Activated CD8-positive, alpha-beta T cell treated with anti-CD3 and anti-CD28 coated beads for 36 hours (primary cell): ENCODE measurements around the gene EGFR. TPM values are rescaled to one million over a fixed set of nuclear protein-coding genes. Genes with fewer than 3 reads are reported as not detected.

Experiments used
- ATAC-seq: fragments of 200-7000 bp; cut with Tn5 transposase; one replicate; pipeline ENCODE4 v1.10.0; 2021; ENCODE audit warnings: mild to moderate bottlenecking, moderate library complexity
- CTCF ChIA-PET: fragments of 350-600 bp; sonication (Branson Sonifier 250); formaldehyde crosslinking; loops from one replicate; lab custom pipeline; 2021; ENCODE audit warnings: antibody characterized with exemption; lab: Charles Lee
- POLR2A ChIA-PET: fragments of 350-600 bp; sonication (Branson Sonifier 250); formaldehyde crosslinking; loops from one replicate; lab custom pipeline; 2021; ENCODE audit warnings: antibody characterized with exemption; lab: Charles Lee
- DNase-seq: peaks from one replicate; pipeline ENCODE4 v3.0.0-alpha.2; 2020
- H3K27ac Mint-ChIP-seq: one replicate; pipeline ENCODE4 v1.8.0; 2021; ENCODE audit warnings: mild to moderate bottlenecking, mixed read lengths
- H3K27me3 Mint-ChIP-seq: one replicate; pipeline ENCODE4 v1.8.0; 2021; ENCODE audit warnings: mixed read lengths
- H3K36me3 Mint-ChIP-seq: one replicate; pipeline ENCODE4 v1.8.0; 2021; ENCODE audit warnings: low read depth, mixed read lengths
- H3K4me1 Mint-ChIP-seq: one replicate; pipeline ENCODE4 v1.8.0; 2021; ENCODE audit warnings: low read depth, mixed read lengths
- H3K4me3 Mint-ChIP-seq: one replicate; pipeline ENCODE4 v1.8.0; 2021; ENCODE audit warnings: mild to moderate bottlenecking, moderate library complexity, mixed read lengths
- H3K9me3 Mint-ChIP-seq: one replicate; pipeline ENCODE4 v1.8.0; 2021; ENCODE audit warnings: mixed read lengths
- CTCF ChIP-seq: fragments of 200-600 bp; IDR thresholded peaks from one replicate; pipeline ENCODE4 v1.8.0; 2022; ENCODE audit warnings: antibody characterized with exemption, mild to moderate bottlenecking
- intact Hi-C: fragments of 100-400 bp; cut with micrococcal nuclease; formaldehyde crosslinking; loops from one replicate; pipeline ENCODE4 v1.10.0; 2022
- total RNA-seq, 2 experiments: library from RNA; stranded (reverse); gene quantifications; one replicate each; pipeline ENCODE4 v1.2.3, GENCODE V29; 2021

EGFR gene
- total RNA-seq, 2 experiments from 2014 or later: not detected

GRCh38 chr7:55044371-55044717 is 25.5 kb downstream of the EGFR start:
- Mint-ChIP-seq H3K4me3 (no peak overlapping the region), H3K4me1 (no peaks in the 10 kb centered on the region), H3K9me3 (no peaks in the 10 kb centered on the region), H3K27me3 (peaks cover under 1% of the 10 kb centered on the region), H3K27ac (no peak overlapping the region), H3K36me3 (no peaks in the 10 kb centered on the region)
- intact Hi-C loops: no loop called here
- CTCF ChIA-PET: interaction anchor here (1.1 to 1.3 kb wide), 2 partner anchors 42 to 270 kb away, joined by 3 read pairs; no protein-coding TSS in a partner anchor
- TF ChIP-seq CTCF: no peak
- no peak for ATAC-seq
- POLR2A ChIA-PET: no interaction called here
- DNase-seq: no peak

GRCh38 chr7:55044791-55045190 is 26.0 kb downstream of the EGFR start:
- ATAC-seq: no peak

GRCh38 chr7:55046582-55047342 is 27.9 kb downstream of the EGFR start:
- ChIA-PET CTCF (no interaction called here), POLR2A (no interaction called here)
- DNase-seq (no peak), ATAC-seq (no peak)
- no peak overlapping the region for H3K27ac Mint-ChIP-seq
- H3K4me1 Mint-ChIP-seq: no peaks in the 10 kb centered on the region
- H3K4me3 Mint-ChIP-seq: no peak overlapping the region
- no peaks in the 10 kb centered on the region for H3K27me3 Mint-ChIP-seq
- TF ChIP-seq CTCF: no peak
- intact Hi-C loops: no loop called here
- no peaks in the 10 kb centered on the region for H3K36me3 Mint-ChIP-seq
- H3K9me3 Mint-ChIP-seq: no peaks in the 10 kb centered on the region

More at GRCh38 chr7:55044791-55045190, 26.0 kb downstream of the EGFR start:
- intact Hi-C loops: no loop called here
- no peak overlapping the region for H3K4me3 Mint-ChIP-seq
- H3K27me3 Mint-ChIP-seq: no peaks in the 10 kb centered on the region
- H3K36me3 Mint-ChIP-seq: no peaks in the 10 kb centered on the region
- no peak for TF ChIP-seq CTCF
- ChIA-PET CTCF (interaction anchor here (1.1 to 1.3 kb wide), 2 partner anchors 41 to 271 kb away, joined by 3 read pairs; no protein-coding TSS in a partner anchor), POLR2A (no interaction called here)
- no peaks in the 10 kb centered on the region for H3K4me1 Mint-ChIP-seq
- DNase-seq: no peak
- no peaks in the 10 kb centered on the region for H3K9me3 Mint-ChIP-seq
- H3K27ac Mint-ChIP-seq: no peak overlapping the region

GRCh38 chr7:55048221-55048859 is 29.5 kb downstream of the EGFR start:
- POLR2A ChIA-PET: no interaction called here
- no peak for TF ChIP-seq CTCF
- no peaks in the 10 kb centered on the region for H3K36me3 Mint-ChIP-seq
- no peaks in the 10 kb centered on the region for H3K4me1 Mint-ChIP-seq
- DNase-seq (no peak), ATAC-seq (no peak)
- H3K27ac Mint-ChIP-seq: no peak overlapping the region
- intact Hi-C loops: no loop called here
- H3K4me3 Mint-ChIP-seq: no peak overlapping the region
- no peaks in the 10 kb centered on the region for H3K9me3 Mint-ChIP-seq
- no peaks in the 10 kb centered on the region for H3K27me3 Mint-ChIP-seq
- CTCF ChIA-PET: no interaction called here

GRCh38 chr7:55050281-55050680 is 31.5 kb downstream of the EGFR start:
- ChIA-PET CTCF (interaction anchor here (1.4 to 1.5 kb wide), 2 partner anchors 50 to 205 kb away, joined by 3 read pairs; no protein-coding TSS in a partner anchor), POLR2A (no interaction called here)
- H3K36me3 Mint-ChIP-seq: no peaks in the 10 kb centered on the region
- no peak for DNase-seq
- H3K27ac Mint-ChIP-seq: no peak overlapping the region
- H3K4me1 Mint-ChIP-seq: no peaks in the 10 kb centered on the region
- peaks cover 2% of the 10 kb centered on the region for H3K27me3 Mint-ChIP-seq
- no peak for TF ChIP-seq CTCF
- no peak overlapping the region for H3K4me3 Mint-ChIP-seq
- H3K9me3 Mint-ChIP-seq: no peaks in the 10 kb centered on the region
- intact Hi-C loops: no loop called here
- ATAC-seq: no peak
